ENCODE data around the gene CYP27B1.

DNA sequence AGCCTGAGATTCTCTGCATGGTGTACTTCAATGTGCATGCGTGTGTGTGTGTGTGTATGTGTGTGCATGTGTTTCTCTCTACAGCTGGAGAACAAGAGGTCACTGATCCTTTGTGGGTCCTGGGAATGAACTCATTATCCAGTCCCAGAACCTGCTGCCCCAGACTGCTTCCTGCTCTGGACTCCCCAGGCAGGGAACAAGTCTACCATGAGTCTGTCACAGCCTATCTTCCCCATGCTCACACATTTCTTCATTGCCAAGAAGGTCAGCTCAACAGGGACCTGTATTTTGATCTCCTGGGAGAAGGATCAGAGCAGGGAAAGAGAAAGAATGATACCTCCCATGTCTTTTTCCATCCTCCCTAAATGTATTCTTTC, 25.5 kb downstream of the CYP27B1 start:
- TF ChIP-seq SIN3A (IDR thresholded peaks at IDR 0.05; ENCODE audit: borderline replicate concordance, insufficient read depth, low read length) (no peak), POLR2AphosphoS5 (IDR thresholded peaks at IDR 0.05; ENCODE audit: low read depth, low read length) (no peak), TAF1 (IDR thresholded peaks at IDR 0.05; ENCODE audit: borderline replicate concordance, insufficient read depth, low read length) (no peak)
- TF ChIP-seq, protein P1, sequence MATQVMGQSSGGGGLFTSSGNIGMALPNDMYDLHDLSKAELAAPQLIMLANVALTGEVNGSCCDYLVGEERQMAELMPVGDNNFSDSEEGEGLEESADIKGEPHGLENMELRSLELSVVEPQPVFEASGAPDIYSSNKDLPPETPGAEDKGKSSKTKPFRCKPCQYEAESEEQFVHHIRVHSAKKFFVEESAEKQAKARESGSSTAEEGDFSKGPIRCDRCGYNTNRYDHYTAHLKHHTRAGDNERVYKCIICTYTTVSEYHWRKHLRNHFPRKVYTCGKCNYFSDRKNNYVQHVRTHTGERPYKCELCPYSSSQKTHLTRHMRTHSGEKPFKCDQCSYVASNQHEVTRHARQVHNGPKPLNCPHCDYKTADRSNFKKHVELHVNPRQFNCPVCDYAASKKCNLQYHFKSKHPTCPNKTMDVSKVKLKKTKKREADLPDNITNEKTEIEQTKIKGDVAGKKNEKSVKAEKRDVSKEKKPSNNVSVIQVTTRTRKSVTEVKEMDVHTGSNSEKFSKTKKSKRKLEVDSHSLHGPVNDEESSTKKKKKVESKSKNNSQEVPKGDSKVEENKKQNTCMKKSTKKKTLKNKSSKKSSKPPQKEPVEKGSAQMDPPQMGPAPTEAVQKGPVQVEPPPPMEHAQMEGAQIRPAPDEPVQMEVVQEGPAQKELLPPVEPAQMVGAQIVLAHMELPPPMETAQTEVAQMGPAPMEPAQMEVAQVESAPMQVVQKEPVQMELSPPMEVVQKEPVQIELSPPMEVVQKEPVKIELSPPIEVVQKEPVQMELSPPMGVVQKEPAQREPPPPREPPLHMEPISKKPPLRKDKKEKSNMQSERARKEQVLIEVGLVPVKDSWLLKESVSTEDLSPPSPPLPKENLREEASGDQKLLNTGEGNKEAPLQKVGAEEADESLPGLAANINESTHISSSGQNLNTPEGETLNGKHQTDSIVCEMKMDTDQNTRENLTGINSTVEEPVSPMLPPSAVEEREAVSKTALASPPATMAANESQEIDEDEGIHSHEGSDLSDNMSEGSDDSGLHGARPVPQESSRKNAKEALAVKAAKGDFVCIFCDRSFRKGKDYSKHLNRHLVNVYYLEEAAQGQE (IDR thresholded peaks at IDR 0.05; ENCODE audit: insufficient read depth in 1 of 2, low read depth in 2 of 2, low read length in 2 of 2): no peak

Data from PFSK-1 (cell line).